K562 (cell line): ENCODE measurements around the gene RNASET2. TPM values are rescaled to one million over a fixed set of nuclear protein-coding genes. Genes with fewer than 3 reads are reported as not detected.

Experiments used
- ARID1B ChIP-seq: fragments of 450-650 bp; IDR thresholded peaks from 2 replicates; pipeline ENCODE4 v1.6.1; 2016; ENCODE audit warnings: antibody characterized with exemption, mild to moderate bottlenecking, inconsistent platforms
- CBFB ChIP-seq: sonication (generic); formaldehyde crosslinking; IDR thresholded peaks from 2 replicates; pipeline ENCODE4 v1.4.0; 2020; ENCODE audit warnings: mild to moderate bottlenecking, missing genetic modification reagents
- ELF1 ChIP-seq: fragments of 200-800 bp; sonication (Bioruptor generic); IDR thresholded peaks from 2 replicates; pipeline ENCODE4 v1.6.1; 2016; ENCODE audit warnings: missing genetic modification characterization, missing compliant biosample characterization
- ETV1 ChIP-seq: fragments of 450-650 bp; conservative IDR thresholded peaks from 2 replicates; pipeline ENCODE4 v1.6.1; 2016; ENCODE audit warnings: missing genetic modification characterization, control low read depth, low read depth, missing compliant biosample characterization
- ETV6 ChIP-seq, 3 experiments: fragments of 150-350 bp in 1 of 3; sonication (generic) in 1 of 3; formaldehyde crosslinking in 1 of 3; IDR thresholded peaks; 2 replicates each; pipeline versions ENCODE4 v1.6.1 to v1.8.0; 2014 to 2022; ENCODE audit warnings: borderline replicate concordance in 2 of 3, low read depth in 2 of 3, antibody characterized with exemption in 1 of 3, low read length in 1 of 3, mild to moderate bottlenecking in 1 of 3, missing genetic modification reagents in 1 of 3
- FOXJ2 ChIP-seq: fragments of 200-800 bp; sonication (Bioruptor generic); IDR thresholded peaks from 2 replicates; pipeline ENCODE4 v1.6.1; 2016; ENCODE audit warnings: missing genetic modification characterization, missing compliant biosample characterization
- HLTF ChIP-seq: fragments of 450-650 bp; IDR thresholded peaks from 2 replicates; pipeline ENCODE4 v1.6.1; 2016
- ILK ChIP-seq: fragments of 450-650 bp; IDR thresholded peaks from 2 replicates; pipeline ENCODE4 v1.6.1; 2016; ENCODE audit warnings: missing genetic modification characterization, low read depth, mild to moderate bottlenecking, missing compliant biosample characterization, moderate library complexity, borderline replicate concordance
- PTBP1 ChIP-seq: fragments of 200-400 bp; formaldehyde crosslinking; IDR thresholded peaks from 2 replicates; pipeline ENCODE4 v1.6.1; 2017; ENCODE audit warnings: low read depth, low read length
- TAF1 ChIP-seq: IDR thresholded peaks from 2 replicates; pipeline ENCODE4 v1.6.1; 2011; ENCODE audit warnings: mild to moderate bottlenecking, low read length, moderate library complexity; ENCODE audit not compliant: insufficient read depth, control insufficient read depth, severe bottlenecking; ENCODE audit errors: extremely low read depth
- ZFP1 ChIP-seq: fragments of 450-650 bp; formaldehyde crosslinking; IDR thresholded peaks from 2 replicates; pipeline ENCODE4 v1.4.0; 2020; ENCODE audit warnings: mild to moderate bottlenecking, mixed read lengths
- ZNF274 ChIP-seq: IDR thresholded peaks from 2 replicates; pipeline ENCODE4 v1.6.1; 2011; ENCODE audit warnings: low read depth, mild to moderate bottlenecking, low read length, moderate library complexity, borderline replicate concordance
- polyA plus RNA-seq, 8 experiments: library from polyadenylated mRNA; depleted of rRNA in 4 of 8; stranded (reverse) in 5 of 8; unstranded in 3 of 8; fragments of >200 nt; fragmentation: Nextera tagmentation in 2 of 8; fragmentation: Illumina TruSeq in 1 of 8; extraction: Ambion mirVana in 2 of 8; extraction: Trizol in 1 of 8; gene quantifications; 2 replicates each; pipeline versions ENCODE4 v1.2.1 to v1.2.3, GENCODE V29; 2011 to 2014; ENCODE audit warnings: inconsistent platforms in 1 of 8, missing spikeins in 1 of 8
- total RNA-seq, 7 experiments: library from RNA; depleted of rRNA in 6 of 7; stranded (reverse); fragments of >200 nt in 6 of 7; fragmentation: Illumina TruSeq in 2 of 7; extraction: Trizol in 2 of 7; gene quantifications; 2 replicates each; pipeline versions ENCODE4 v1.2.1 to v1.2.3, GENCODE V29; 2011 to 2021; ENCODE audit warnings: low replicate concordance in 1 of 7
- TF ChIP-seq, protein P1 (sequence below): fragments of 250-450 bp; sonication (Bioruptor Pico); IDR thresholded peaks from 2 replicates; pipeline ENCODE4 v1.8.0; 2022; ENCODE audit warnings: moderate library complexity, mild to moderate bottlenecking, inconsistent platforms
- TF ChIP-seq, protein P2 (sequence below): sonication (generic); formaldehyde crosslinking; IDR thresholded peaks from 2 replicates; pipeline ENCODE4 v1.8.0; 2022; ENCODE audit warnings: missing genetic modification reagents, mild to moderate bottlenecking, borderline replicate concordance
- TF ChIP-seq, protein P3 (sequence below): sonication (generic); formaldehyde crosslinking; IDR thresholded peaks from 2 replicates; pipeline ENCODE4 v1.8.1; 2023; ENCODE audit warnings: mild to moderate bottlenecking, missing genetic modification reagents, moderate library complexity
- TF ChIP-seq, protein P4 (sequence below), 2 experiments: IDR thresholded peaks in 1 of 2; conservative IDR thresholded peaks in 1 of 2; 2 replicates each; pipeline ENCODE4 v1.6.1; 2016; ENCODE audit warnings: low read depth in 2 of 2, mild to moderate bottlenecking in 1 of 2, missing compliant biosample characterization in 1 of 2, missing genetic modification characterization in 1 of 2, moderate library complexity in 1 of 2
- TF ChIP-seq, protein P5 (sequence below): IDR thresholded peaks from 3 replicates; pipeline ENCODE4 v1.6.1; 2011; ENCODE audit warnings: borderline replicate concordance, mild to moderate bottlenecking; ENCODE audit not compliant: insufficient read length, insufficient read depth

RNASET2 gene
- total and polyA plus RNA-seq, 9 of the 15 experiments (the other 6 are each of a cell fraction or from before 2014, with no cell fraction given) = 7.4 to 141 (median 91.3) TPM

DNA sequence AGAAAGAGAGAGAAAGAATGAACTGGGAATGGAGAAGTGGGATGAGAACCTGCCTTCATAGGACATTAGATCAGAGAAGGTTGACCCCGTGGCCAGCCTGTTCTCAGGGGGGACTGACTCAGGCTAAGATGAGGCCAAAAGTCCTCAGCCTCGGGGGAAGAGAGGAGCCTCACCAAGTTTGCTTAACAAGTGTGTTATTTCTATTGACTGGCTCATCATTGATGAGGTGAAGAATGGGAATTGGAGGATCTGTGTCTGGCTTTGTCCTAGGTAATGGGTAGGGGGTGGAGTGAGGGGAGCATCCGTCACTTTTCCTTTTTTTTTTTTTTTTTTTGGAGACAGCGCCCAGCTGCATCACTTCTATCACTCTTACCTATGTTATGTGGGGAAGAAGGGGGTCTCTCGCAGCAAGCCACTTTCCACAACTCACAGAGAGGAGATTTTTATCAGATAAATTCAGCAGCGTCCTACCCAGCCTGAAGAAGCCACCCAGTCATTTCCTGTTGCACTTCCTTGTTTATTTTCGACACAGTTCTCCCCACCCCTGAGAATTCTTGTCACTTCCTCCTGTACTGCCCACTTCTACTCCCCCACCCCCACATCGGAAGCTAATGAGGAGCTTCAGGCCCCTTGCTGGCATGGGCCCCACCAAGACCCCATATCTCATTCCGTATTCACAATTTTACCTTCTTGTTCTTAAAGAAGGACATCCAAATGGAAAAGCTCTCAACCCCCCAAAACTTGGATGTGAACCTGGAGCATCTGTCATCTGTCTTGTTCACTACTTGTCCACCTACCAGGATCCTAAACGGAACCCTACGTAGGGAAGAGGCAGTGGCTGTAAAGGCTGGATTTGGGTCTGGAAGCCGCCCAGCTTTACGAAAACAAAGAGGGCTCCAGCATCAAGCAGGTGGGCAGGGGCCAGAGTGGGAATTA is 2.8 kb upstream of the RNASET2 start (continued):
- TF ChIP-seq, protein P1, sequence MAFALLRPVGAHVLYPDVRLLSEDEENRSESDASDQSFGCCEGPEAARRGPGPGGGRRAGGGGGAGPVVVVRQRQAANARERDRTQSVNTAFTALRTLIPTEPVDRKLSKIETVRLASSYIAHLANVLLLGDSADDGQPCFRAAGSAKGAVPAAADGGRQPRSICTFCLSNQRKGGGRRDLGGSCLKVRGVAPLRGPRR (CRISPR knock-in tag) = no peak
- TF ChIP-seq CBFB (CRISPR knock-in tag) = no peak
- TF ChIP-seq, protein P2, sequence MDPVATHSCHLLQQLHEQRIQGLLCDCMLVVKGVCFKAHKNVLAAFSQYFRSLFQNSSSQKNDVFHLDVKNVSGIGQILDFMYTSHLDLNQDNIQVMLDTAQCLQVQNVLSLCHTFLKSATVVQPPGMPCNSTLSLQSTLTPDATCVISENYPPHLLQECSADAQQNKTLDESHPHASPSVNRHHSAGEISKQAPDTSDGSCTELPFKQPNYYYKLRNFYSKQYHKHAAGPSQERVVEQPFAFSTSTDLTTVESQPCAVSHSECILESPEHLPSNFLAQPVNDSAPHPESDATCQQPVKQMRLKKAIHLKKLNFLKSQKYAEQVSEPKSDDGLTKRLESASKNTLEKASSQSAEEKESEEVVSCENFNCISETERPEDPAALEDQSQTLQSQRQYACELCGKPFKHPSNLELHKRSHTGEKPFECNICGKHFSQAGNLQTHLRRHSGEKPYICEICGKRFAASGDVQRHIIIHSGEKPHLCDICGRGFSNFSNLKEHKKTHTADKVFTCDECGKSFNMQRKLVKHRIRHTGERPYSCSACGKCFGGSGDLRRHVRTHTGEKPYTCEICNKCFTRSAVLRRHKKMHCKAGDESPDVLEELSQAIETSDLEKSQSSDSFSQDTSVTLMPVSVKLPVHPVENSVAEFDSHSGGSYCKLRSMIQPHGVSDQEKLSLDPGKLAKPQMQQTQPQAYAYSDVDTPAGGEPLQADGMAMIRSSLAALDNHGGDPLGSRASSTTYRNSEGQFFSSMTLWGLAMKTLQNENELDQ (CRISPR knock-in tag) = no peak
- no peak for TF ChIP-seq PTBP1
- no peak for TF ChIP-seq TAF1
- no peak for TF ChIP-seq ILK (tag)
- TF ChIP-seq ETV1 (tag) = peak; percentile 21; the same call in 1 of the 2 replicates
- peak; percentile 50 for TF ChIP-seq ARID1B
- no peak for TF ChIP-seq HLTF
- peak; percentile 77 for TF ChIP-seq ELF1 (tag)
- TF ChIP-seq ETV6 (IDR thresholded peaks at IDR 0.05; ENCODE audit: borderline replicate concordance in 1 of 2, low read depth in 2 of 2, low read length in 1 of 2) = peak; percentile 87 to 88
- TF ChIP-seq ETV6 (CRISPR knock-in tag; IDR thresholded peaks at IDR 0.05; ENCODE audit: borderline replicate concordance) = no peak
- TF ChIP-seq, protein P3, sequence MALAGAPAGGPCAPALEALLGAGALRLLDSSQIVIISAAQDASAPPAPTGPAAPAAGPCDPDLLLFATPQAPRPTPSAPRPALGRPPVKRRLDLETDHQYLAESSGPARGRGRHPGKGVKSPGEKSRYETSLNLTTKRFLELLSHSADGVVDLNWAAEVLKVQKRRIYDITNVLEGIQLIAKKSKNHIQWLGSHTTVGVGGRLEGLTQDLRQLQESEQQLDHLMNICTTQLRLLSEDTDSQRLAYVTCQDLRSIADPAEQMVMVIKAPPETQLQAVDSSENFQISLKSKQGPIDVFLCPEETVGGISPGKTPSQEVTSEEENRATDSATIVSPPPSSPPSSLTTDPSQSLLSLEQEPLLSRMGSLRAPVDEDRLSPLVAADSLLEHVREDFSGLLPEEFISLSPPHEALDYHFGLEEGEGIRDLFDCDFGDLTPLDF = no peak
- TF ChIP-seq, protein P4, sequence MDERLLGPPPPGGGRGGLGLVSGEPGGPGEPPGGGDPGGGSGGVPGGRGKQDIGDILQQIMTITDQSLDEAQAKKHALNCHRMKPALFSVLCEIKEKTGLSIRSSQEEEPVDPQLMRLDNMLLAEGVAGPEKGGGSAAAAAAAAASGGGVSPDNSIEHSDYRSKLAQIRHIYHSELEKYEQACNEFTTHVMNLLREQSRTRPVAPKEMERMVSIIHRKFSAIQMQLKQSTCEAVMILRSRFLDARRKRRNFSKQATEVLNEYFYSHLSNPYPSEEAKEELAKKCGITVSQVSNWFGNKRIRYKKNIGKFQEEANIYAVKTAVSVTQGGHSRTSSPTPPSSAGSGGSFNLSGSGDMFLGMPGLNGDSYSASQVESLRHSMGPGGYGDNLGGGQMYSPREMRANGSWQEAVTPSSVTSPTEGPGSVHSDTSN (CRISPR knock-in tag; IDR thresholded peaks at IDR 0.05; ENCODE audit: low read depth) = no peak
- TF ChIP-seq, protein P4 (tag; conservative IDR thresholded peaks at IDR 0.05; ENCODE audit: low read depth) = no peak
- no peak for TF ChIP-seq ZNF274
- TF ChIP-seq ZFP1 (CRISPR knock-in tag) = no peak
- no peak for TF ChIP-seq FOXJ2 (tag)
- TF ChIP-seq, protein P5, sequence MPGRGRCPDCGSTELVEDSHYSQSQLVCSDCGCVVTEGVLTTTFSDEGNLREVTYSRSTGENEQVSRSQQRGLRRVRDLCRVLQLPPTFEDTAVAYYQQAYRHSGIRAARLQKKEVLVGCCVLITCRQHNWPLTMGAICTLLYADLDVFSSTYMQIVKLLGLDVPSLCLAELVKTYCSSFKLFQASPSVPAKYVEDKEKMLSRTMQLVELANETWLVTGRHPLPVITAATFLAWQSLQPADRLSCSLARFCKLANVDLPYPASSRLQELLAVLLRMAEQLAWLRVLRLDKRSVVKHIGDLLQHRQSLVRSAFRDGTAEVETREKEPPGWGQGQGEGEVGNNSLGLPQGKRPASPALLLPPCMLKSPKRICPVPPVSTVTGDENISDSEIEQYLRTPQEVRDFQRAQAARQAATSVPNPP = no peak
